HEK293 (cell line): ENCODE measurements around the gene RAET1E.

Source experiments
- CTCF ChIA-PET: fragments of 350-600 bp; formaldehyde crosslinking; extraction: SDS; loops from one replicate; lab custom pipeline; 2021; ENCODE audit warnings: antibody characterized with exemption; lab: Yijun Ruan, JAX
- POLR2A ChIA-PET: fragments of 300-600 bp; formaldehyde crosslinking; extraction: SDS; loops from one replicate; lab custom pipeline; 2020; ENCODE audit warnings: antibody characterized with exemption, inconsistent platforms; lab: Yijun Ruan, JAX
- H3K27ac ChIP-seq: fragments of 200-500 bp; sonication (Bioruptor generic); 2 replicates; pipeline ENCODE4 v1.5.1; 2014; ENCODE audit warnings: low read depth, low read length, control low read depth, inconsistent platforms; ENCODE audit errors: extremely low read depth
- H3K36me3 ChIP-seq, 2 experiments: fragments of 200-500 bp in 1 of 2; sonication (Bioruptor generic) in 1 of 2; 1 replicate in 1 of 2; 2 replicates in 1 of 2; pipeline ENCODE4 v1.5.1; 2014 to 2017; ENCODE audit warnings: inconsistent platforms in 2 of 2, low read length in 2 of 2; ENCODE audit not compliant: control insufficient read depth in 2 of 2, insufficient read depth in 1 of 2
- H3K4me1 ChIP-seq: fragments of 200-500 bp; sonication (Bioruptor generic); 2 replicates; pipeline ENCODE4 v1.5.1; 2014; ENCODE audit warnings: mild to moderate bottlenecking, low read length, inconsistent platforms; ENCODE audit not compliant: control insufficient read depth, insufficient read depth
- H3K4me3 ChIP-seq: 2 replicates; pipeline ENCODE4 v1.5.1; 2011; ENCODE audit warnings: low read depth, mild to moderate bottlenecking, control low read depth, low read length, moderate library complexity
- H3K9me3 ChIP-seq: fragments of 200-500 bp; sonication (Bioruptor generic); 2 replicates; pipeline ENCODE4 v1.5.1; 2014; ENCODE audit warnings: low read depth, low read length, inconsistent platforms; ENCODE audit not compliant: control insufficient read depth, insufficient read depth
- PATZ1 ChIP-seq: fragments of 450-650 bp; formaldehyde crosslinking; IDR thresholded peaks from 2 replicates; pipeline ENCODE4 v1.5.1; 2016; ENCODE audit warnings: missing biosample characterization, missing genetic modification characterization
- SALL2 ChIP-seq: fragments of 450-650 bp; formaldehyde crosslinking; IDR thresholded peaks from 2 replicates; pipeline ENCODE4 v1.5.0; 2017; ENCODE audit warnings: missing biosample characterization, mild to moderate bottlenecking, missing genetic modification characterization, borderline replicate concordance
- TRIM28 ChIP-seq: IDR thresholded peaks from 2 replicates; pipeline ENCODE4 v1.6.1; 2011; ENCODE audit warnings: low read length, control low read depth, borderline replicate concordance
- YY2 ChIP-seq: fragments of 450-650 bp; formaldehyde crosslinking; IDR thresholded peaks from 2 replicates; pipeline ENCODE4 v1.5.1; 2016; ENCODE audit warnings: missing biosample characterization, missing genetic modification characterization
- ZNF112 ChIP-seq: fragments of 450-650 bp; formaldehyde crosslinking; IDR thresholded peaks from 2 replicates; pipeline ENCODE4 v1.5.0; 2017; ENCODE audit warnings: missing biosample characterization, missing genetic modification characterization
- ZNF133 ChIP-seq: fragments of 450-650 bp; formaldehyde crosslinking; IDR thresholded peaks from 2 replicates; pipeline ENCODE4 v1.5.1; 2016; ENCODE audit warnings: missing biosample characterization, missing genetic modification characterization
- ZNF146 ChIP-seq: fragments of 450-650 bp; formaldehyde crosslinking; IDR thresholded peaks from 2 replicates; pipeline ENCODE4 v1.5.1; 2016; ENCODE audit warnings: missing biosample characterization, missing genetic modification characterization
- ZNF16 ChIP-seq: fragments of 450-650 bp; formaldehyde crosslinking; IDR thresholded peaks from 2 replicates; pipeline ENCODE4 v1.5.1; 2016; ENCODE audit warnings: low read depth, missing biosample characterization, missing genetic modification characterization
- ZNF174 ChIP-seq: fragments of 450-650 bp; formaldehyde crosslinking; IDR thresholded peaks from 2 replicates; pipeline ENCODE4 v1.5.0; 2017; ENCODE audit warnings: missing biosample characterization, mild to moderate bottlenecking, missing genetic modification characterization
- ZNF24 ChIP-seq: fragments of 450-650 bp; formaldehyde crosslinking; IDR thresholded peaks from 2 replicates; pipeline ENCODE4 v1.5.1; 2016; ENCODE audit warnings: missing biosample characterization, missing genetic modification characterization
- ZNF280D ChIP-seq: fragments of 450-650 bp; formaldehyde crosslinking; IDR thresholded peaks from 2 replicates; pipeline ENCODE4 v1.5.1; 2016; ENCODE audit warnings: missing biosample characterization, missing genetic modification characterization
- ZNF354C ChIP-seq: fragments of 450-650 bp; formaldehyde crosslinking; IDR thresholded peaks from 2 replicates; pipeline ENCODE4 v1.5.1; 2016; ENCODE audit warnings: missing biosample characterization, missing genetic modification characterization, low read depth, borderline replicate concordance
- ZNF366 ChIP-seq: fragments of 450-650 bp; formaldehyde crosslinking; conservative IDR thresholded peaks from 2 replicates; pipeline ENCODE4 v1.5.1; 2016; ENCODE audit warnings: missing biosample characterization, missing genetic modification characterization
- ZNF776 ChIP-seq: fragments of 450-650 bp; formaldehyde crosslinking; IDR thresholded peaks from 2 replicates; pipeline ENCODE4 v1.5.0; 2017; ENCODE audit warnings: missing biosample characterization, missing genetic modification characterization, borderline replicate concordance
- TF ChIP-seq, protein P1 (sequence below): fragments of 450-650 bp; formaldehyde crosslinking; IDR thresholded peaks from 2 replicates; pipeline ENCODE4 v1.5.1; 2016; ENCODE audit warnings: missing biosample characterization, missing genetic modification characterization
- TF ChIP-seq, protein P2 (sequence below): fragments of 450-650 bp; formaldehyde crosslinking; IDR thresholded peaks from 2 replicates; pipeline ENCODE4 v1.5.1; 2016; ENCODE audit warnings: missing biosample characterization, missing genetic modification characterization

Gene RAET1E

DNA sequence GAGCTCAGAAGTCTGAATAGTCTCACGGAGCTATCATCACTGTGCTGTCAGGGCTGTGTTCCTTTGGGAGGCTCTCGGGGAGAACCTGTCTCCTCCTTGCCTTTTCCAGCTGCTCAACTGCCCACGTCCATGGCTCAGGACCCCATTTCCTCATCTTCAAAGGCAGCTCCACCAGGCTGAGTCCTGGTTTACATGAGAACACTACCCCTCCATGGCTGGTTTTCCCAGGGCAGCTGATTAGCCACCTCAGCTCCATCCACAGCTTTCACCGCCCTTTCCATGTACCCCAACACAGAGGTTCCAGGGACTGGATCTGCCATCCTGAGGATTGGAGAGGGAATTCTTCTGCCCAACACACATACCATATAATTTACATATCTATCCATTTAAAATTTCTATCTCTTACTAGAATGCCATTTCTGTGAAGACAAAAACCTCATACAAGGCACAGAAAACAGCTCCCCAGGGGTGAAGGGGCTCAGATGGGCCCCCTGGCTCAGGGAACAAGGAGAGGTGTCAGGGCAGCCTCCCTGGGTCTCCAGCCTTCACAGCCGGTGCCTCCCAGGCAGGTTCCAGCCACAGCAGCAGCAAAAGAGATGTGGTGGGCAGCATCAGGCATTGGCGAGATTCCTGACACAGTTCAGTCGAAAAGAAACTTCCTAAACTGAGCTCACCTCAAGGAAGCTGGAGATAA, 2.2 kb upstream of the RAET1E start:
- H3K4me1 ChIP-seq, result peaks cover 8% of the 10 kb centered on the region
- POLR2A ChIA-PET, result no interaction called here
- TF ChIP-seq, protein P1, sequence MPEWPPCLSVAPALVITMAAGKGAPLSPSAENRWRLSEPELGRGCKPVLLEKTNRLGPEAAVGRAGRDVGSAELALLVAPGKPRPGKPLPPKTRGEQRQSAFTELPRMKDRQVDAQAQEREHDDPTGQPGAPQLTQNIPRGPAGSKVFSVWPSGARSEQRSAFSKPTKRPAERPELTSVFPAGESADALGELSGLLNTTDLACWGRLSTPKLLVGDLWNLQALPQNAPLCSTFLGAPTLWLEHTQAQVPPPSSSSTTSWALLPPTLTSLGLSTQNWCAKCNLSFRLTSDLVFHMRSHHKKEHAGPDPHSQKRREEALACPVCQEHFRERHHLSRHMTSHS (tag by site-specific recombination), result no peak
- TF ChIP-seq TRIM28 (no peak), ZNF16 (tag by site-specific recombination) (no peak), ZNF174 (tag by site-specific recombination) (no peak), ZNF112 (no peak), YY2 (tag by site-specific recombination) (no peak), ZNF24 (no peak), ZNF280D (tag by site-specific recombination) (no peak), ZNF776 (no peak)
- TF ChIP-seq, protein P2, sequence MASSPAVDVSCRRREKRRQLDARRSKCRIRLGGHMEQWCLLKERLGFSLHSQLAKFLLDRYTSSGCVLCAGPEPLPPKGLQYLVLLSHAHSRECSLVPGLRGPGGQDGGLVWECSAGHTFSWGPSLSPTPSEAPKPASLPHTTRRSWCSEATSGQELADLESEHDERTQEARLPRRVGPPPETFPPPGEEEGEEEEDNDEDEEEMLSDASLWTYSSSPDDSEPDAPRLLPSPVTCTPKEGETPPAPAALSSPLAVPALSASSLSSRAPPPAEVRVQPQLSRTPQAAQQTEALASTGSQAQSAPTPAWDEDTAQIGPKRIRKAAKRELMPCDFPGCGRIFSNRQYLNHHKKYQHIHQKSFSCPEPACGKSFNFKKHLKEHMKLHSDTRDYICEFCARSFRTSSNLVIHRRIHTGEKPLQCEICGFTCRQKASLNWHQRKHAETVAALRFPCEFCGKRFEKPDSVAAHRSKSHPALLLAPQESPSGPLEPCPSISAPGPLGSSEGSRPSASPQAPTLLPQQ (tag by site-specific recombination), result no peak
- TF ChIP-seq, all 188 proteins: peak for 0
- H3K27ac ChIP-seq, result no peak overlapping the region
- H3K4me3 ChIP-seq, result no peak overlapping the region
- no peaks in the 10 kb centered on the region for H3K9me3 ChIP-seq
- H3K36me3 ChIP-seq, result no peaks in the 10 kb centered on the region
- CTCF ChIA-PET, result interaction anchor here (1.0 kb wide), 1 partner anchor 57 kb away, joined by 4 read pairs; no protein-coding TSS in a partner anchor

DNA sequence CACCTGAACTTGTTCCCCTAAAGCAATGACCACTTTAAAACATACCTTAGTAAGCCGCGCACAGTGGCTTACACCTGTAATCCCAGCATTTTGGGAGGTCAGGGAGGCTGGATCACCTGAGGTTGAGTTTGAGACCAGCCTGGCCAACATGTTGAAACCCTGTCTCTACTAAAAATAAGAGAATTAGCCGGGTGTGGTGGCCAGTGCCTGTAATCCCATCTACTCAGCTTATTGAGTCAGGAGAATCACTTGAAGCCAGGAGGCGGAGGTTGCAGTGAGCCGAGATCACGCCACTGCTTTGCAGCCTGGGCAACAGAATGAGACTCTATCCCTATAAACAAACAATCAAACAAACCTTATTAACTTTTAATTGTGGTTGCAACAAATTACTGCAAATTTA, 1.6 kb upstream of the RAET1E start:
- Histone ChIP-seq H3K27ac (no peak overlapping the region), H3K4me3 (no peak overlapping the region), H3K36me3 (no peaks in the 10 kb centered on the region), H3K9me3 (no peaks in the 10 kb centered on the region)
- POLR2A ChIA-PET, result no interaction called here
- TF ChIP-seq ZNF354C (tag by site-specific recombination), result no peak
- TF ChIP-seq SALL2, result no peak
- no peak for TF ChIP-seq PATZ1 (tag by site-specific recombination)
- no peak for TF ChIP-seq ZNF146 (tag by site-specific recombination)
- TF ChIP-seq ZNF366, result no peak
- no peak for TF ChIP-seq ZNF133 (tag by site-specific recombination)
- TF ChIP-seq, all 188 proteins: peak for 0
- H3K4me1 ChIP-seq, result peaks cover 9% of the 10 kb centered on the region
- CTCF ChIA-PET, result no interaction called here
